GM12801 (cell line): ENCODE measurements around the gene MRGPRD.

Experiments used
- CTCF ChIP-seq: IDR thresholded peaks from one replicate; pipeline ENCODE4 v1.5.1; 2011; ENCODE audit warnings: control low read depth; ENCODE audit not compliant: insufficient read length; ENCODE audit errors: extremely low read depth

MRGPRD gene

DNA sequence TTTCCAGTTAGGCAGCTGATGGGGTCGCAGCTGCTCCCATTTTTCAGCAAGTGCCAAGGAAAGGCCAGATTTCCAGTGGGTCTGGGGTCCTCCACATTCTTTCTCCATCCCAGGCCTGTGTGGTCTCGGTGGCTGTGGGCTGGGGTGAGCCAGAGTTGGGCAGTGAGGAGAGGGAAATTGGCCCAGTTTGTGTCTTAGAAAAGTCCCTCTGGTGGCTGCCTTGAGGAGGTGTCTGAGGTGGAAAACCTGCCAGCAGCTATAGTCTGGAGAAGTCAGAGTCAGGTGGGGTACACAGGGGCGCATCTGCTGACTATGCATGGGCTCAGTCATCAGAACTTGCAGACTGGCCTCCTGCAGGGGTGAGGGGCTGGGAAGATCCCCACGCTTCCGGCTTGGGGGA, 30.5 kb downstream of the MRGPRD start:
- no peak for TF ChIP-seq CTCF

GRCh38 chr11:68948935-68949334, 31.9 kb downstream of the MRGPRD start:
- TF ChIP-seq CTCF = no peak

DNA sequence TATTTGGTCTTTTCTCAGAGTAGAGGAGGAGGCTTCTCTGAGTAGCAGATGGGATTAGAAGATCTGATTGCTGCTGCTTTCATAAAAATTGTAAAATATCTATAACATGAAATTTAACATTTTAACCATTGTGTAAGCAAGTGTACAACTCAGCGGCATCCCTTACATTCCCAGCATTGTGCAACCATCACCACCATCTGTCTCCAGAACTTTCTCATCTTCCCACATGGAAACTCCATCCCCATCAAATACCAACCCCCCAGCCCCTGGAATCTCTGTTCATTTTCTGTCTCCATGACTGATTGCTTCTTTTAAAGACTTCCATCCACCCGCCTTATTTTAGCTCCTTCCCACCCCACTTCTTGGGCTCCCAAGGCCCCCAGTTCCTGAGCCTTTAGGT, 32.3 kb downstream of the MRGPRD start:
- TF ChIP-seq CTCF = no peak

- TF ChIP-seq CTCF = no peak
These were observed 33.6 kb downstream of the MRGPRD start for GRCh38 chr11:68947151-68947550.

DNA sequence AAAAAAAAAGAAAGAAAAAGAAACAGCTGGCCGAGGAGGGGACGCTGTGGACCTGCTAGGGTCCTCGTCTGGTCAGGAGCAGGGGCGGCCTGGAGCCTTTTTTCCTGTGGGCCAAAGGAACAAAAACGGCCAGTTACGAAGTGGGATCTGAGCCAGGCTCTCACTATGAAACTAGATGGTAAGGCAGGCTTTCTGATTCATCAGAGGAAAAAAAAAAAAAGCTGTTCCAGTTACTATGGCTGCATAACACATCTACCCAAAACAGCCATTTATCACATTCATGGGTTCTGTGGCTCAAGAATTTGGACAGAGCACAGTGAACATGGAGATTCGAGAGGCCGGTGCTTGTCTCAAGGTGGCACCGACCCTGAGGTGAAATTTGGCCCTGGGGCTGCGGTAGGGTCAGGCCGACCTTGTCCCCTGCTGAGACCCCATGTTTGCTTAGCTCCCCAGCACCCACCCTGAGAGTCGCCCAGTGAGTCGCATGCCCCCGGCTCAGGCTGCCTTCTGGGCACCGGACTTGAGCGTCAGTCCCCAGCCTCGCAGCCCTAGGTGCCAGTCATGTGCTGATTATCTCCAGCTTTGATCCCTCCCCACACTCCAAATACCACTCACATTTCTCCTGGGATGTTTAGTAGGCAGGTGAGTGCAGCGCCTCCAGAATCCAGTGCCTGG, 34.2 kb downstream of the MRGPRD start:
- no peak for TF ChIP-seq CTCF

DNA sequence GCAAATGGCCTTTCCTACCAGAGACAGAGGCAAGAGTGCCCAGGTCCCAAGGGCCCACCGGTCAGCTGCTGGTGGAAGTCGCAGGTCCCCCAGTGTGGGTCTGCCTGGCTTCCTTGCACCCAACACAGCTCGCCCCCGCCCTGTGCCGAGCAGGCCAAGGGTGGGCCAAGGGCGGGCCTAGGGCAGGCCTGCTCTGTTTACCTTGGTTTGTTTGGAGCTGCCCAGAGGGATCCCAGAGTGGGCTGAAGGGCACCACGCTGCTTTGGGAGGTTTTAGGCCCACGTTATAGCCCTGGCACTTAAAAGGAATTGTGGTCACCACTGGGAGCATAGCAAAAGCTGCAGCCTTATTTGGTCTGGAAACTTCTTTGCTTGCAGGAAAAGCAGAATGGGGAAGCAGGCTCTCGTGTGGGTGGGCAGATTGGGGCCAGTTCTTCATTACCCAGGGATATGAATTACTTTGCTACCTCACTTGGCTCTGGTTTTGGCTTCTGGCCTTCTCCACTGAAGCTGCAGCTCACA, 38.0 kb downstream of the MRGPRD start:
- TF ChIP-seq CTCF = no peak

DNA sequence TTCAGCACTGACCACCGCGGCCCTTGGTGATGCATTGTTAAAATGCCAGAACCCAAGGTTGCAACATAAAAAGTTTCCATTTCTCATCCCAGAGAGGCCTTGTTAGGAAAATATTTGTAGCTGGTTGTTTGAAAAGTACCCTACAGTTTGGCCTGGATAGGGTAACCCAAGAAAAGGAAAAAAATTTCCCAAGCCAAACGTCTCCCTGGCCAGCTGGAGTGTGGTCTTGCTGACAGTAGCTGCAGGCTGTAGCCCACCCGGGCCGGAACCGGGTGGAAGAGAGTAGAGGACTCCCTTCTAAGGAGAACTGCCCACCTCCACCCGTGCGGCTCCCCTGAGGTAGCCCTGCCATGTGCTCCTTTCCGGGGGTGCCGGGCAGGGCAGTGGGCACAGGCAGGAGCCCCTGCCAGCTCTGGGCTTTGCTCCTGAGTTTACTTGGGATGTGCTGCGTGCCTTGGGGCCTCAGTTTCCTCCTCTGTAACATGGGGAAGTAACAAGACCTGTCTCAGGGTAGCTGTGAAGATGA, 38.6 kb downstream of the MRGPRD start:
- TF ChIP-seq CTCF = no peak
